Left hindlimb (tissue), 1 donor: ENCODE measurements around the gene MRPS18B.
"Not testable (repeated sequence)": the region's sequence is repeated elsewhere in the genome, so short reads cannot be mapped to it uniquely, and the experiment has no call there.

Experiments used
- DNase-seq: peaks from one replicate; pipeline ENCODE4 v3.0.0-alpha.2; 2018

MRPS18B gene

GRCh38 chr6:30617565-30618269 lies at the start of gene MRPS18B:
Gene MRPS18B (plus strand): TSS chr6:30617840. CDS start chr6:30617866, 26 bp downstream.
- DNase-seq: peak; percentile 98

GRCh38 chr6:30568245-30568644 lies 49.4 kb upstream of the MRPS18B start:
- no peak for DNase-seq

- no peak for DNase-seq
Observed at GRCh38 chr6:30570263-30570662, 47.4 kb upstream of the MRPS18B start.

- DNase-seq: no peak
Observed at GRCh38 chr6:30570740-30571074, 46.9 kb upstream of the MRPS18B start.

- peak; percentile 99 for DNase-seq
Observed at GRCh38 chr6:30571075-30571761, 46.4 kb upstream of the MRPS18B start, which contains the start of gene ABCF1. Gene ABCF1 (plus strand): TSS chr6:30571442. CDS start chr6:30571488, 46 bp downstream.

GRCh38 chr6:30571762-30572082 lies 45.9 kb upstream of the MRPS18B start:
- DNase-seq: no peak

GRCh38 chr6:30572148-30572547 lies 45.5 kb upstream of the MRPS18B start:
- DNase-seq: no peak

GRCh38 chr6:30573113-30573512 lies 44.5 kb upstream of the MRPS18B start:
- no peak for DNase-seq

- DNase-seq: no peak
Observed at GRCh38 chr6:30578051-30578450, 39.6 kb upstream of the MRPS18B start.

- DNase-seq: no peak
Observed at GRCh38 chr6:30583921-30584320, 33.7 kb upstream of the MRPS18B start.

- no peak for DNase-seq
Observed at GRCh38 chr6:30589754-30590358, 27.8 kb upstream of the MRPS18B start.

GRCh38 chr6:30590509-30590908 lies 27.1 kb upstream of the MRPS18B start:
- no peak for DNase-seq

GRCh38 chr6:30591008-30591407 lies 26.6 kb upstream of the MRPS18B start:
- no peak for DNase-seq

GRCh38 chr6:30592287-30592686 lies 25.4 kb upstream of the MRPS18B start:
- no peak for DNase-seq

GRCh38 chr6:30597315-30598144 lies 20.1 kb upstream of the MRPS18B start:
- not testable (repeated sequence) for DNase-seq

- DNase-seq: no peak
Observed at GRCh38 chr6:30598912-30599624, 18.6 kb upstream of the MRPS18B start.

GRCh38 chr6:30599625-30600324 lies 17.9 kb upstream of the MRPS18B start:
- no peak for DNase-seq

GRCh38 chr6:30600451-30600961 lies 17.1 kb upstream of the MRPS18B start:
- DNase-seq: no peak

GRCh38 chr6:30601436-30601814 lies 16.2 kb upstream of the MRPS18B start:
- no peak for DNase-seq

- no peak for DNase-seq
Observed at GRCh38 chr6:30601815-30602641, 15.6 kb upstream of the MRPS18B start.

- no peak for DNase-seq
Observed at GRCh38 chr6:30603961-30604360, 13.7 kb upstream of the MRPS18B start.
